ENCODE measurements around the gene RAVER1. TPM values are rescaled to one million over a fixed set of nuclear protein-coding genes. Genes with fewer than 3 reads are reported as not detected.

Gene RAVER1
- total RNA-seq, 3 donors from 2014 or later = 10.7 to 17.7 (median 12.3) TPM

GRCh38 chr19:10299545-10300458 is 33.5 kb downstream of the RAVER1 start:
- intact Hi-C loops (cut with DNase I; ENCODE audit: low total_unique reads) = no loop called here
- no peaks in the 10 kb centered on the region for H3K9me3 ChIP-seq
- peaks cover 4 to 20% of the 10 kb centered on the region in 2 donors for H3K27me3 ChIP-seq
- H3K4me3 ChIP-seq = no peak overlapping the region
- no peak overlapping the region for H3K27ac ChIP-seq
- DNase-seq (ENCODE audit: low spot score in 2 of 2) = no peak
- TF ChIP-seq CTCF (IDR thresholded peaks at IDR 0.05) (no peak), POLR2AphosphoS5 (IDR thresholded peaks at IDR 0.05) (no peak), POLR2A (IDR thresholded peaks at IDR 0.05) (no peak)
- H3K36me3 ChIP-seq = no peaks in the 10 kb centered on the region
- H3K4me1 ChIP-seq = peaks cover 5 to 12% of the 10 kb centered on the region in 2 donors

DNA sequence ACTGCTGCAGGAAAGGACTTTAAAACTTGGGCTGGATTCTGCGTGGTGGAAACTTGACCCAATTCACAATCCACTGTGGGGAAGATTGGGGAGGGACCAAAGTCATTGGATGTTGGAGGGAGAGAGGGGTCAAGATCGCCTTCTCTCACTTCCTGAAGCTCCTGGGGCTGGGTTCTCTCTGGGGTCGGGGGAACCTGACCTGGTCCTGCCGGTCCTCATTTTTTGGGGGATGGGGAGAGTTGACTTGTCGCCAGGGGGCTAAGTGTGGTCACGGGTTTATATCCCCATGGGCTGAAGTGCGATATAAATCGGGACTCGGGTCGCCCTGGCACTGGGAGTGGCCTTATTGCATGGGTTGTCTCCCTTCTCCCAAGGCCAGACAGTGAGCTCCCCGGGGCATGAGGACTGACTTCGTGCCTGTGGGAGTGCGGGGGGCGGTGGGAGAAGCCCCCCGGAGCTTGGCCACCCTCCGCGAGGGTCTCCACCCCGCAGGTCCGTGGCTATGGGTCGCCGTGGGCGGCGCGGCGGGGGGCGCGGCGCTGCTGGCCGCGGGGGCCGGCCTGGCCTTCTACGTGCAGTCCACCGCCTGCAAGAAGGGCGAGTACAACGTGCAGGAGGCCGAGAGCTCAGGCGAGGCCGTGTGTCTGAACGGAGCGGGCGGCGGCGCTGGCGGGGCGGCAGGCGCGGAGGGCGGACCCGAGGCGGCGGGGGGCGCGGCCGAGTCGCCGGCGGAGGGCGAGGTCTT is 37.3 kb downstream of the RAVER1 start:
- H3K4me3 ChIP-seq = peak overlapping the region in 2 of 3 donors; percentile 35 to 62
- no peak overlapping the region for H3K27ac ChIP-seq
- H3K27me3 ChIP-seq = peaks cover 17 to 54% of the 10 kb centered on the region in 2 donors
- no peaks in the 10 kb centered on the region for H3K9me3 ChIP-seq
- intact Hi-C loops (cut with DNase I; ENCODE audit: low total_unique reads) = no loop called here
- H3K4me1 ChIP-seq = peaks cover 11 to 23% of the 10 kb centered on the region in 2 donors
- DNase-seq (ENCODE audit: low spot score in 2 of 2) = no peak
- no peak for TF ChIP-seq POLR2AphosphoS5 (IDR thresholded peaks at IDR 0.05)
- no peak for TF ChIP-seq CTCF (IDR thresholded peaks at IDR 0.05)
- no peak for TF ChIP-seq POLR2A (IDR thresholded peaks at IDR 0.05)
- no peaks in the 10 kb centered on the region for H3K36me3 ChIP-seq

- H3K4me1 ChIP-seq = peaks cover 15 to 23% of the 10 kb centered on the region in 2 donors
- no peak for DNase-seq (ENCODE audit: low spot score in 2 of 2)
- no peaks in the 10 kb centered on the region for H3K36me3 ChIP-seq
- no peaks in the 10 kb centered on the region for H3K9me3 ChIP-seq
- H3K27ac ChIP-seq = no peak overlapping the region
- intact Hi-C loops (cut with DNase I; ENCODE audit: low total_unique reads) = no loop called here
- TF ChIP-seq CTCF (IDR thresholded peaks at IDR 0.05) (no peak), POLR2A (IDR thresholded peaks at IDR 0.05) (no peak), POLR2AphosphoS5 (IDR thresholded peaks at IDR 0.05) (no peak)
- H3K27me3 ChIP-seq = peaks cover 20 to 61% of the 10 kb centered on the region in 2 donors
- peak overlapping the region in 2 of 3 donors; percentile 35 to 62 for H3K4me3 ChIP-seq
Measured at GRCh38 chr19:10295305-10295846, 38.0 kb downstream of the RAVER1 start.

GRCh38 chr19:10294368-10294697 is 39.0 kb downstream of the RAVER1 start:
- no peak overlapping the region for H3K4me3 ChIP-seq
- H3K4me1 ChIP-seq = peaks cover 23 to 30% of the 10 kb centered on the region in 2 donors
- peaks cover 21 to 71% of the 10 kb centered on the region in 2 donors for H3K27me3 ChIP-seq
- H3K36me3 ChIP-seq = no peaks in the 10 kb centered on the region
- DNase-seq (ENCODE audit: low spot score in 2 of 2) = no peak
- H3K27ac ChIP-seq = no peak overlapping the region
- intact Hi-C loops (cut with DNase I; ENCODE audit: low total_unique reads) = no loop called here
- no peaks in the 10 kb centered on the region for H3K9me3 ChIP-seq
- TF ChIP-seq POLR2AphosphoS5 (IDR thresholded peaks at IDR 0.05) (no peak), POLR2A (IDR thresholded peaks at IDR 0.05) (no peak), CTCF (IDR thresholded peaks at IDR 0.05) (no peak)
